Central memory CD8-positive, alpha-beta T cell (primary cell): Measurements from ENCODE around the gene S100A2.

Source experiments
- ATAC-seq: fragments of 150-1000 bp; cut with Tn5 transposase; replicated peaks from 2 replicates; pipeline ENCODE4 v1.10.0; 2022; ENCODE audit warnings: mild to moderate bottlenecking, moderate FRiP score, moderate number of reproducible peaks; ENCODE audit not compliant: poor library complexity, severe bottlenecking; ENCODE audit errors: extremely low read depth
- DNase-seq, 2 donors: peaks; one replicate each; pipeline ENCODE4 v3.0.0; 2021; ENCODE audit warnings: low spot score in 2 of 2
- H3K27ac Mint-ChIP-seq: one replicate; pipeline ENCODE4 v1.8.0; 2022; ENCODE audit warnings: low read depth, mild to moderate bottlenecking, moderate library complexity, mixed read lengths
- H3K27me3 Mint-ChIP-seq: one replicate; pipeline ENCODE4 v1.8.0; 2022; ENCODE audit warnings: mixed read lengths
- H3K36me3 Mint-ChIP-seq: one replicate; pipeline ENCODE4 v1.8.0; 2022; ENCODE audit warnings: mild to moderate bottlenecking, moderate library complexity, mixed read lengths; ENCODE audit not compliant: insufficient read depth
- H3K4me1 Mint-ChIP-seq: one replicate; pipeline ENCODE4 v1.8.0; 2022; ENCODE audit warnings: mixed read lengths
- H3K4me3 Mint-ChIP-seq: one replicate; pipeline ENCODE4 v1.8.0; 2022; ENCODE audit warnings: mild to moderate bottlenecking, moderate library complexity, mixed read lengths
- H3K9me3 Mint-ChIP-seq: one replicate; pipeline ENCODE4 v1.8.0; 2022; ENCODE audit warnings: mixed read lengths

S100A2 gene

DNA sequence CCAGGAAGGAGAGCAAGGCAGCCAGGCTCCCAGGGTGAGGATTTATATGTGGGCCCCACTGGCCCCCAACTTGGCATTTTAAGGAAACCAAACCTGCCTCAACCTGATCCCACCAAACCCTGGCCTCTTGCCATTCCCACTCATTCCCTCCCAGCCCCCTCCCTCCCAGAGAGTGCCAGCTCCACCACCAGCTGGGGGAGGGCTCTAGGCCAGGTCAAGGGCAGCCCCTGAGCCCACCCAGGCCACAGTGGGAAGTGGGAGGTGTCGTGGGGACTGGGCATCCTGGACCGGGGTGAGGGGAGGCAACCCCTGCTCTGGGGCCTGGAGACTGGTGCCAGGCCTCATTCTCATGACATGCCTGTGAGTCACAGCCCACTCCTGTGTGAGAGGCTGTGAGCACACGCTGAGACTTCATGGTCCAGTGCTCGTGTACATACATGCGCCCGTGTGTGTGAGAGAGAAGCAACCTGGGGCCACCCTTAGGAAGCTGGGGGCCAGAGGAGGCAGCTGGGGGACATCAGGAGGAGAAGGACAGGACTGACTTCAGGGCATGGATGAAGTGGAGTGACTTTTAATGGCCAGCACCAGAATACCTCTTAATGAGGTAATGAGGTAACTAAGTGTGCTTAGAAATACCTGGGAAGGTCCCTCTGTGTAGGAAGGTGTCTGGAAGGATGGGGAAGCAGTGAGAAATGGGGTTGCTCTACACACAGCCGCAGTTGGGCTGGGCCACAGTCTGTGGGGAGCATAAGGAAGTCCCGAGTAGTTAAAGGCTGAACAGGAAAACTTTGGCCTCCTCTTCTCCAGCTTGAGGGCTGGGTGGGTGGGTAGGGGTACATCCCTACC lies at the start of gene S100A2:
Gene S100A2, minus strand, starts transcription at position 316 of the 846 bp plus-strand sequence. CDS start 1,967 bp downstream, outside the sequence.
- H3K27ac Mint-ChIP-seq: peak within 1 kb of the TSS; percentile 89
- ATAC-seq (peak; percentile 45), DNase-seq (no peak)
- H3K27me3 Mint-ChIP-seq: peaks cover 10% of the 10 kb centered on the region
- no peaks in the 10 kb centered on the region for H3K9me3 Mint-ChIP-seq
- peak within 1 kb of the TSS; percentile 50 for H3K4me3 Mint-ChIP-seq
- H3K4me1 Mint-ChIP-seq: peaks cover 28% of the 10 kb centered on the region
- peaks cover 3% of the 10 kb centered on the region for H3K36me3 Mint-ChIP-seq

DNA sequence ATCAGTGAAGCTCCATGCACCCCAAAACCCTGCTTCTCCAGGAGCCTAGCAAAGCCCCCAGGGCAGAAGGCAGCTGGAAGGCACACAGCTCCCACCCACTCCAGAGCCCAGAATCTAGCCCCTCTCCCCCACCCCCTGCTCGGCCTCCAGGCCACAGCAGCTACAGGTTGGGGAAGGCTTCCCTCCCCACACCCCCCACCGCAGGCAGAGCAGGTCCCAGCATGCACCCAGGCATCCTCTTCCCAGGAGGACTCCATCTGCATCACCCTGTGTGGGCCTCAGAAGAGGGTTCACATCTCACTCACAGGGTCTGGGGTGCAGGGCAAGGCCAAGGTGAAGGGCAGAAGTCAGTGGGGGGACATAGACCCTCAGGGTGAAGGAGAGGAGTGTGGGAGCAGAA lies 49.8 kb upstream of the S100A2 start:
- DNase-seq: no peak
- H3K9me3 Mint-ChIP-seq: no peaks in the 10 kb centered on the region
- H3K36me3 Mint-ChIP-seq: peaks cover 5% of the 10 kb centered on the region
- H3K27me3 Mint-ChIP-seq: peaks cover 14% of the 10 kb centered on the region
- H3K4me1 Mint-ChIP-seq: no peaks in the 10 kb centered on the region
- ATAC-seq: no peak
- no peak overlapping the region for H3K27ac Mint-ChIP-seq
- no peak overlapping the region for H3K4me3 Mint-ChIP-seq

DNA sequence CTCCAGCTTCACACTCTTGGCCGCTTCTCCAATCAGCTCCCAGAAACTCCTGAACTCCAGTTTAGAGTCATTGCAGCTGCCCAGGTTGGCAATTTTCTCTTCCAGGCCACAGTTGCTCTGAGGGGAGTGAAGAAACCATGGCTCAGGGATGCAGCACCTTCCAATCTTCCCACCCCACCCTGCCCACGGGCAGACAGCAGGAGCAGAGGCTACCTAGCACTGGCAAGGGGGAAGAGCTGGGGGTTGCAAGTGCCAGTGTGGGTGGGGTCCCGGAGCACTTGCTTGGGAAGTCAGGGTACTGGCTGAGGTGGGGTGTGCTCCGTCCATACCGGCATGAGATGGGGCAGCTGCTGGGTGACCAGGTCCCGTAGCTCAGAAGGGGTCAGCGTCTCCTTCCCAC lies 49.3 kb upstream of the S100A2 start:
- Mint-ChIP-seq H3K27me3 (peaks cover 14% of the 10 kb centered on the region), H3K27ac (no peak overlapping the region), H3K36me3 (peaks cover 5% of the 10 kb centered on the region), H3K4me1 (no peaks in the 10 kb centered on the region), H3K9me3 (no peaks in the 10 kb centered on the region), H3K4me3 (no peak overlapping the region)
- ATAC-seq: no peak
- no peak for DNase-seq

DNA sequence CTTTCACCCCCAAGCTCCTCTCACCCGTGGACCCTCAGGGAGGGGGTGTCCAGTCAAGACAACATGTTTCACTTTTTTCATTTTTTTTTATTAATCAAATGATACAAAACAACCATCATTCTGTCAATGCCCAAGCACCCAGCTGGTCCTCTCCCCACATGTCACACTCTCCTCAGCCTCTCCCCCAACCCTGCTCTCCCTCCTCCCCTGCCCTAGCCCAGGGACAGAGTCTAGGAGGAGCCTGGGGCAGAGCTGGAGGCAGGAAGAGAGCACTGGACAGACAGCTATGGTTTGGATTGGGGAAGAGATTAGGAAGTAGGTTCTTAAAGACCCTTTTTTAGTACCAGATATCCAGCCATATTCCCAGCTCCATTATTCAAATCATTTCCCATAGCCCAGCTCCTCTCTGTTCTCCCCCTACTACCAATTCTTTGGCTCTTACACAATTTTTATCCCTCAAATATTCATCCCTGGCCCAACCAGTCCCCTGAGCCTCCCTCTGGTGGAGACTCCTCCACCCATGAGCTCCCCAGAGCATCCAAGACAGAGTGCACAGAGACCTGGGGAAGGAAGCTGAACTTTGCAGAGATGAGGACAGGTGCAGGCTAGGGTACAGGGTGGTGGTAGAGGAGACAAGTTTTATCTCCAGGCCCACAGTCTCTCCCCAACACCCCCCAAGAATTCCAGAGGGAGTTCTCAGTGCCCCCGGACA lies 48.7 kb upstream of the S100A2 start:
- Mint-ChIP-seq H3K36me3 (peaks cover 5% of the 10 kb centered on the region), H3K9me3 (no peaks in the 10 kb centered on the region), H3K4me3 (no peak overlapping the region), H3K4me1 (no peaks in the 10 kb centered on the region), H3K27ac (no peak overlapping the region), H3K27me3 (peaks cover 14% of the 10 kb centered on the region)
- ATAC-seq (no peak), DNase-seq (no peak)

DNA sequence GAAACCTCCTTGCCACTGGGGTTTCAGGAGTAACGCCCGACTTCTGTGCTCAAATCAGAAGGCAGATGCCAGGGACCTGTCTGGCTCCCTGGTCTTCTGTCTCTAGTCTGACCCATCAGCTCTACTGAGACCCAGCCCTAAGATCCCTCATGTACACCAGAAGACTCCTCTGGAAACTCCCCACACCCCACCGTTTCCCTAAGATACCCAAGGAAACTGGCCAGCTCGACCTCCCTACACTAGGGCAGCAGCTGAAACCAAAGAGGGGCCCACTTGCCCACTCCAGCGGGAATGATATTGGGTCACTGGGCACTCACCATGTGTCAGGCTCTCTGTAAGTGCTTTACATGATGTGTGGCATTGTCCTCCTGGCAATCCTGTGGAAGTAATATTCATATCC lies 47.8 kb upstream of the S100A2 start:
- no peaks in the 10 kb centered on the region for H3K4me1 Mint-ChIP-seq

DNA sequence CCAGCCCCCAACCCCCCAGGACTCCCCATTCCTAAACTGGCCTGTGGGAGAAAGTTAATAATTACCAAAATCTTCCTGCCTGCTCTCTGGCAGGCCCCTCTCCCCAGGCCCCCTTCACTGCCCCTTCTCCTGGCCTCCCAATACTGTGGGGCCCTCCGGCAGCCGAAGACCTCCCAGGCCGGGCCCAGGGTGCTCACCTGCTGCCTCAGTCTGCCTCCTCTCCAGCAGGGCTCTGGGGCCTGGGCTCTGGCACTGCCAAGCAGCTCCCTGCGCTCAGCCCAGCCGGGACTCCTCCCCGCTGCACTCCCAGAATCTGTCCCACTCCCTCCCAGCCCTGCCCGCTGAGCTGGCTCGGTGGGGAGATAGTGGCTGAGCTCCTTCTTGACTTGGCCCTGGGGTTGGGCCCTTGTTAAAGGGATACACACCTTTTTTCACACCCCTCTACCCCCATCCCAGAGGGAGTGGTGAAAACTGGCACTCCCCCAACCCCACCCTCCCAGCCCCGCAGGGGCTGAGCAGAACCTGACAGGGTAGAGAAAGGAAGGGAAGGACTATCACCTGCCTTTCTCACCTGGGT lies 47.2 kb upstream of the S100A2 start, which contains the start of gene S100A16:
Gene S100A16, minus strand, starts transcription at position 383 of the 577 bp plus-strand sequence. CDS start 4,986 bp downstream, outside the sequence.
- no peak within 1 kb of the TSS for H3K27ac Mint-ChIP-seq

More for the DNA sequence above, 47.8 kb upstream of the S100A2 start:
- ATAC-seq (no peak), DNase-seq (no peak)
- Mint-ChIP-seq H3K9me3 (no peaks in the 10 kb centered on the region), H3K27ac (no peak overlapping the region), H3K36me3 (peaks cover 5% of the 10 kb centered on the region), H3K27me3 (peaks cover 14% of the 10 kb centered on the region), H3K4me3 (no peak overlapping the region)

DNA sequence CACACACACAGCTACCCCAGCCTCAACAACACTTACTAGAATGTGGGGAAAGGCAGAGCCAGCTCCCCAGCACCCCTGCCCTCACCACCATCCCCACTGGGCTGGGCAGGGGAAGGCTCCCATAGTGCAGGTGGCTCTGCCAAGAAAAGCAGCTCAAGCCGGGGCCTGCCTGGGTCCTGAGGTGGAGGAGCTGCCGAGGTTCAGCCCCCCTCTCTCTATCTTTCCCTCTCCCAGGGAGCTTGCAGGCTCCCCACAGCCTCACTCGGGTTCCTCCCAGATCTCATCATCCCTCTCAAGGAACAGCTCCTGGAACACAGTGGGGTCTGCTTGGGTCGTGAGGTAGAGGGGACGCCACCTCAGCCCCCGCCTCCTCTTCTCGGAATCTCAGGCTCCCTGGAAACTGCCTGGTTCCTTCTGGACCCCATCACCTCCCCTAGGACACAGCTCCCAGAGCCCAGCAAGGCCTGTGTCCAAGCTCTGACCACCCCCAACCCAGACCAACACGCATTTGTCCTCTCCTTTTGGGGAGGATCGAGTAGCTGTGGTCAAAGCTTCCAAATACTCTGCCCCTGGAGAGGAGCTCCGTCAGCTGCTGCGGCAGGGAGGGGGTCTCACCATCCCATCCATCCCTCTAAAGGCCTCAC lies 46.6 kb upstream of the S100A2 start:
- DNase-seq: no peak
- no peak overlapping the region for H3K4me3 Mint-ChIP-seq
- no peak for ATAC-seq
- H3K4me1 Mint-ChIP-seq: no peaks in the 10 kb centered on the region
- no peak overlapping the region for H3K27ac Mint-ChIP-seq
- no peaks in the 10 kb centered on the region for H3K9me3 Mint-ChIP-seq
- peaks cover 5% of the 10 kb centered on the region for H3K36me3 Mint-ChIP-seq
- peaks cover 14% of the 10 kb centered on the region for H3K27me3 Mint-ChIP-seq

More for the DNA sequence above, 47.2 kb upstream of the S100A2 start, which contains the start of gene S100A16:
- no peaks in the 10 kb centered on the region for H3K4me1 Mint-ChIP-seq
- H3K27me3 Mint-ChIP-seq: peaks cover 14% of the 10 kb centered on the region
- no peaks in the 10 kb centered on the region for H3K9me3 Mint-ChIP-seq
- peaks cover 5% of the 10 kb centered on the region for H3K36me3 Mint-ChIP-seq
- no peak within 1 kb of the TSS for H3K4me3 Mint-ChIP-seq
- ATAC-seq (no peak), DNase-seq (no peak)

DNA sequence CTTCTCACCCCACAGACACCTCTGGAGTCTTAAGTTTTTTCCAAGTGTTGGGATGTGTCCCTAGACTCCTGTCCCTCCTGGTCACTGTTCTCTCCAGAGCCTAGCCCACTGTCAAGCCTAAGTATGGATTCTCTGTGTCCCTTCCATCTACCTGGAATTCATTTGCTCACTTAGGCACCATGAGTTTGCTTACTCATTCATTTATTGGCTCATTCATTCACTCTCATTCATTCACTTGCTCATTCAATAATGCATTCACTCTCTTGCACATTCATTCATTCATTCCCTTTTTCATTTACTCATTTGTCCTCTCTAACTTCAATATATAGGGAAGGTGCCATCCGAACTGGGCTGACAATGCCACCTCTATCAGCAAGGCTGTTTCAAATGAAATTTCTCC lies 45.7 kb upstream of the S100A2 start:
- Mint-ChIP-seq H3K36me3 (peaks cover 5% of the 10 kb centered on the region), H3K27me3 (peaks cover 14% of the 10 kb centered on the region), H3K27ac (no peak overlapping the region), H3K4me3 (no peak overlapping the region), H3K4me1 (no peaks in the 10 kb centered on the region), H3K9me3 (no peaks in the 10 kb centered on the region)
- ATAC-seq: no peak
- no peak for DNase-seq

DNA sequence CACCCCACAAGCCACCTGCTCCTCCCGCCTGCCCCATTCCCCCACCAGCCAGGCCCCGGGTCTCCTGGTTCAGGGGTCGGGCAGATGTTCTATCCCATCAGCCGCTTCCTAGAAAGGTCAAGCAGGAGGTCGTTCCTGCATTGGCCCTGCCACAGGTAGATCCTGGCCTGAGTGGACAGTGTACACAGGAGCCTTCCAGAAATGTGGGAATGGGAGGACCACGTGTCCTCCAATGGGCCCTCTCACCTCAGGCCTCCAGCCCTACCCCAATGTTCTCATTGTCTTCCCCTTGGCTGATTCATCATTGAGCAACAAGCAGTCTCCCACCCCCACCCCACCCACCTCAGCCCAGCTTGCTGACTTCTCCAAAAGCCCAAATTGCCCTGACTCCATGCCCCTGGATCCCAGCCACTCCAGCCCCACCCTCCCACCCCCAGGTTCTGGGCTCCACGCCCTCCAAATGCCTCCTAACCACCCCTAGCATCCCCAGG lies 45.2 kb upstream of the S100A2 start:
- DNase-seq: no peak
- Mint-ChIP-seq H3K36me3 (peaks cover 5% of the 10 kb centered on the region), H3K4me3 (no peak overlapping the region), H3K9me3 (no peaks in the 10 kb centered on the region), H3K27ac (no peak overlapping the region), H3K4me1 (no peaks in the 10 kb centered on the region), H3K27me3 (peaks cover 14% of the 10 kb centered on the region)
- ATAC-seq: no peak

DNA sequence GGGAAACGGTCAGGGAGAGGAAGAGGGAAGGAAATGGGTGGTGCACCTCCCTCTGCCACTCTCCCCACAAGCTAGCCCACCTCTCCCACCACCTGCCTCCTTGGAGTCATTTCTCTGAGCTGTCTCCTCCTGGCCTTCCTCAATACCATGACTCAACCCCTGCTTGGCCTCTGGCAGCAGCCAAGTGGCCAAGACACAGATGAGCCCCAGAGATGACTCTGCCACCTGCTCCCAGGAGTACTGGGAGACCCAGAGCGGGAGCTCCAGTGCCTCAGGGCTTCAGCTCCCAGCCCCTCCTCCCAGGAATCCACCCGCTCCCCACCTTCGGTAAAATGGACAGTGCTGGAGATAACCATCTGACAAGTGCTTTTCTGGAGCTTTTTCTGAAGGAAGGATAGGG lies 44.7 kb upstream of the S100A2 start:
- Mint-ChIP-seq H3K27me3 (peaks cover 14% of the 10 kb centered on the region), H3K27ac (no peak overlapping the region), H3K4me3 (no peak overlapping the region), H3K4me1 (no peaks in the 10 kb centered on the region), H3K9me3 (no peaks in the 10 kb centered on the region), H3K36me3 (peaks cover 5% of the 10 kb centered on the region)
- no peak for DNase-seq
- ATAC-seq: no peak

DNA sequence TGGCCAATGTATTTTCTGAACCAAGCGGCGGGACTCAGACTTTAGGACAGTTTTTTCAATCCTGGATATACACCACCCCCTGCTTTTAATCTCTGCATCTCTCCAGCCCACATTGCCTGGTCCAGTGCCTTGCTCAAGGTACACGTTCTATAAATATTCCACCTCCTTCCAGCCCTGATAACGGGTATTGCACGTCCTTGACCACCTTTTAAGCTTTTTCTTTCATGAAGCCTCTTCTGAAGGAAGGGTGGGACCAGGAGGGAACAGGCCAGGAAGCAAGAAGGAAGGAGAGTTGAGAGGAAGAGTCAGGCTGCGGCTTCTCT lies 43.9 kb upstream of the S100A2 start:
- H3K36me3 Mint-ChIP-seq: peaks cover 5% of the 10 kb centered on the region
- ATAC-seq (no peak), DNase-seq (no peak)
- no peaks in the 10 kb centered on the region for H3K4me1 Mint-ChIP-seq
- H3K9me3 Mint-ChIP-seq: no peaks in the 10 kb centered on the region
- H3K4me3 Mint-ChIP-seq: no peak overlapping the region
- peaks cover 10% of the 10 kb centered on the region for H3K27me3 Mint-ChIP-seq
- H3K27ac Mint-ChIP-seq: no peak overlapping the region
